ENCODE data around the gene ROCK1.

Gene ROCK1

GRCh38 chr18:21109936-21110712, 1.5 kb downstream of the ROCK1 start:
- H3K4me3 ChIP-seq (ENCODE audit: low read depth, low read length), result peak overlapping the region; percentile 90

GRCh38 chr18:21105936-21106335, 5.7 kb downstream of the ROCK1 start:
- H3K4me3 ChIP-seq (ENCODE audit: low read depth, low read length), result no peak overlapping the region

- H3K4me3 ChIP-seq (ENCODE audit: low read depth, low read length), result no peak overlapping the region
These were observed 10.4 kb downstream of the ROCK1 start for GRCh38 chr18:21101172-21101571.

- H3K4me3 ChIP-seq (ENCODE audit: low read depth, low read length), result no peak overlapping the region
These were observed 10.9 kb downstream of the ROCK1 start for GRCh38 chr18:21100678-21101077.

- H3K4me3 ChIP-seq (ENCODE audit: low read depth, low read length), result no peak overlapping the region
These were observed 11.5 kb downstream of the ROCK1 start for GRCh38 chr18:21100146-21100545.

- no peak overlapping the region for H3K4me3 ChIP-seq (ENCODE audit: low read depth, low read length)
These were observed 12.2 kb downstream of the ROCK1 start for GRCh38 chr18:21099442-21099841.

- H3K4me3 ChIP-seq (ENCODE audit: low read depth, low read length), result no peak overlapping the region
These were observed 14.9 kb downstream of the ROCK1 start for GRCh38 chr18:21096760-21097159.

GRCh38 chr18:21093133-21093532, 18.5 kb downstream of the ROCK1 start:
- H3K4me3 ChIP-seq (ENCODE audit: low read depth, low read length), result no peak overlapping the region

- no peak overlapping the region for H3K4me3 ChIP-seq (ENCODE audit: low read depth, low read length)
These were observed 20.9 kb downstream of the ROCK1 start for GRCh38 chr18:21090680-21091079.

- H3K4me3 ChIP-seq (ENCODE audit: low read depth, low read length), result no peak overlapping the region
These were observed 25.9 kb downstream of the ROCK1 start for GRCh38 chr18:21085579-21086166.

GRCh38 chr18:21084511-21085078, 27.0 kb downstream of the ROCK1 start:
- no peak overlapping the region for H3K4me3 ChIP-seq (ENCODE audit: low read depth, low read length)

- no peak overlapping the region for H3K4me3 ChIP-seq (ENCODE audit: low read depth, low read length)
These were observed 28.6 kb downstream of the ROCK1 start for GRCh38 chr18:21083017-21083416.

- H3K4me3 ChIP-seq (ENCODE audit: low read depth, low read length), result no peak overlapping the region
These were observed 30.2 kb downstream of the ROCK1 start for GRCh38 chr18:21081426-21081825.

- H3K4me3 ChIP-seq (ENCODE audit: low read depth, low read length), result no peak overlapping the region
These were observed 31.0 kb downstream of the ROCK1 start for GRCh38 chr18:21080576-21080975.

GRCh38 chr18:21074336-21075323, 37.0 kb downstream of the ROCK1 start:
- H3K4me3 ChIP-seq (ENCODE audit: low read depth, low read length), result no peak overlapping the region

- H3K4me3 ChIP-seq (ENCODE audit: low read depth, low read length), result no peak overlapping the region
These were observed 38.4 kb downstream of the ROCK1 start for GRCh38 chr18:21073180-21073579.

- H3K4me3 ChIP-seq (ENCODE audit: low read depth, low read length), result no peak overlapping the region
These were observed 40.5 kb downstream of the ROCK1 start for GRCh38 chr18:21071071-21071470.

GRCh38 chr18:21069468-21069867, 42.1 kb downstream of the ROCK1 start:
- H3K4me3 ChIP-seq (ENCODE audit: low read depth, low read length), result no peak overlapping the region

- no peak overlapping the region for H3K4me3 ChIP-seq (ENCODE audit: low read depth, low read length)
These were observed 47.3 kb downstream of the ROCK1 start for GRCh38 chr18:21064347-21064746.

GRCh38 chr18:21063011-21063410, 48.6 kb downstream of the ROCK1 start:
- H3K4me3 ChIP-seq (ENCODE audit: low read depth, low read length), result no peak overlapping the region

GRCh38 chr18:21057112-21057511, 54.5 kb downstream of the ROCK1 start:
- H3K4me3 ChIP-seq (ENCODE audit: low read depth, low read length), result no peak overlapping the region
